OCI-LY1 (cell line): ENCODE data around the gene CCNB1.

Source experiments
- H2AFZ ChIP-seq: fragments of 200-600 bp; sonication (generic), shearing (Covaris generic); 2 replicates; pipeline ENCODE4 v1.6.0; 2014; ENCODE audit warnings: antibody characterized with exemption, mild to moderate bottlenecking, low read length
- H3F3A ChIP-seq: fragments of 200-600 bp; sonication (generic), shearing (Covaris generic); 2 replicates; pipeline ENCODE4 v1.6.0; 2014; ENCODE audit warnings: mild to moderate bottlenecking, antibody characterized with exemption, low read length, moderate library complexity; ENCODE audit not compliant: insufficient read depth
- H3K27ac ChIP-seq: fragments of 200-600 bp; sonication (generic); 2 replicates; pipeline ENCODE4 v1.5.1; 2014; ENCODE audit warnings: low read length, mixed run types, mild to moderate bottlenecking, low read depth; ENCODE audit not compliant: poor library complexity, severe bottlenecking
- H3K27me3 ChIP-seq: fragments of 200-600 bp; sonication (generic); 2 replicates; pipeline ENCODE4 v1.6.0; 2014; ENCODE audit warnings: antibody characterized with exemption, mild to moderate bottlenecking, low read length, moderate library complexity; ENCODE audit not compliant: insufficient read depth
- H3K36me3 ChIP-seq: fragments of 200-600 bp; sonication (generic); 2 replicates; pipeline ENCODE4 v1.6.1; 2014; ENCODE audit warnings: mild to moderate bottlenecking, antibody characterized with exemption, low read length, moderate library complexity, mixed read lengths; ENCODE audit not compliant: insufficient read depth
- H3K4me1 ChIP-seq: fragments of 200-600 bp; sonication (generic); 2 replicates; pipeline ENCODE4 v1.5.1; 2014; ENCODE audit warnings: mild to moderate bottlenecking, low read length, moderate library complexity; ENCODE audit not compliant: insufficient read depth, severe bottlenecking
- H3K4me2 ChIP-seq: fragments of 200-600 bp; sonication (generic), shearing (Covaris generic); 2 replicates; pipeline ENCODE4 v1.6.1; 2014; ENCODE audit warnings: low read length
- H3K4me3 ChIP-seq: fragments of 200-600 bp; sonication (generic); 2 replicates; pipeline ENCODE4 v1.5.1; 2014; ENCODE audit warnings: low read length, low read depth, mild to moderate bottlenecking, mixed read lengths; ENCODE audit not compliant: poor library complexity, severe bottlenecking
- H3K79me2 ChIP-seq: fragments of 200-600 bp; shearing (Covaris generic); 2 replicates; pipeline ENCODE4 v1.6.1; 2016; ENCODE audit warnings: mixed run types, low read length, mixed read lengths; ENCODE audit not compliant: insufficient read depth
- H3K9ac ChIP-seq: fragments of 200-600 bp; sonication (generic), shearing (Covaris generic); 2 replicates; pipeline ENCODE4 v1.6.1; 2014; ENCODE audit warnings: mild to moderate bottlenecking, low read length, mixed read lengths
- H3K9me2 ChIP-seq: fragments of 200-600 bp; sonication (generic), shearing (Covaris generic); 2 replicates; pipeline ENCODE4 v1.6.1; 2014; ENCODE audit warnings: low read depth, mild to moderate bottlenecking, low read length, mixed read lengths
- H3K9me3 ChIP-seq: fragments of 200-600 bp; shearing (Covaris generic); 2 replicates; pipeline ENCODE4 v1.6.1; 2014; ENCODE audit warnings: low read length, mixed read lengths
- H4K20me1 ChIP-seq: fragments of 200-600 bp; sonication (generic), shearing (Covaris generic); 2 replicates; pipeline ENCODE4 v1.6.0; 2016; ENCODE audit warnings: mild to moderate bottlenecking, low read length; ENCODE audit not compliant: insufficient read depth
- CTCF ChIP-seq: fragments of 200-600 bp; sonication (generic), shearing (Covaris generic); IDR thresholded peaks from 2 replicates; pipeline ENCODE4 v1.5.1; 2017; ENCODE audit warnings: mild to moderate bottlenecking, antibody characterized with exemption, low read length, moderate library complexity, mixed read lengths
- EZH2 ChIP-seq: fragments of 200-600 bp; sonication (generic), shearing (Covaris generic); IDR thresholded peaks from 2 replicates; pipeline ENCODE4 v1.8.0; 2017; ENCODE audit warnings: borderline replicate concordance, mixed run types, mild to moderate bottlenecking, antibody characterized with exemption, low read length, moderate library complexity, mixed read lengths

Gene CCNB1

GRCh38 chr5:69202497-69202896 is 35.5 kb downstream of the CCNB1 start:
- Histone ChIP-seq H3K27ac (no peak overlapping the region), H3K27me3 (no peaks in the 10 kb centered on the region), H3F3A (no peaks in the 10 kb centered on the region), H3K79me2 (no peaks in the 10 kb centered on the region), H3K36me3 (peaks cover 45% of the 10 kb centered on the region), H3K9me2 (no peaks in the 10 kb centered on the region), H3K4me1 (no peaks in the 10 kb centered on the region), H4K20me1 (no peaks in the 10 kb centered on the region), H3K9me3 (no peaks in the 10 kb centered on the region), H3K4me2 (no peak overlapping the region), H2AFZ (no peak overlapping the region), H3K9ac (no peak overlapping the region), H3K4me3 (no peak overlapping the region)
- no peak for TF ChIP-seq CTCF
- TF ChIP-seq EZH2: no peak

DNA sequence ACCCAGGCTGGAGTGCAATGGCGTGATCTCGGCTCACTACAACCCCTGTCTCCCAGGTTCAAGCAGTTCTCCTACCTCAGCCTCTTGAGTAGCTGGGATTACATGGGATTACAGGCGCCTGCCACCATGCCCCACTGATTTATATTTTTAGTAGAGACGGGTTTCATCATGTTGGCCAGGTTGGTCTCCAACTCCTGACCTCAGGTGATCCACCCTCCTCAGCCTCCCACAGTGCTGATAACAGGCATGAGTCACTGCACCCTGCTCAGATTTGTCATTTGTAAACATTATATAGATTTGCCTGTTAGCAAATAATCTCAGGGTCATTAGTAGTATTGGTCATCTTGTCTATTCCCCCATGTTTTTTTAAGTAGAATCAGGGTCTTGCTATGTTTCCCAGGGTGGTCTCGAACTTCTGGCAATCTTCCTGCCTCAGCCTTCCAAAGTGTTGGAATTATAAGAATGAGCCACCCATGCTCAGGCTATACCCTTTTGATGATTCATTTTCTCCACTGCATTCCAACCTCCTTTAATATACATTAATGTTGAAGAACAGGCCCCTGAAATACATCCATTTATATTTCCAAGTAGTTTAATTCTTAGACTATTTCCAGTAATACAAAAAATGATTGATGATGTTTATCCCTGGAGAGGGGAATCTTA is 39.7 kb downstream of the CCNB1 start:
- Histone ChIP-seq H3K27me3 (no peaks in the 10 kb centered on the region), H3K4me3 (no peak overlapping the region), H3F3A (no peaks in the 10 kb centered on the region), H3K27ac (no peak overlapping the region), H2AFZ (no peak overlapping the region), H3K9me3 (no peaks in the 10 kb centered on the region), H3K79me2 (no peaks in the 10 kb centered on the region), H3K9ac (no peak overlapping the region), H3K9me2 (no peaks in the 10 kb centered on the region), H3K4me2 (no peak overlapping the region), H3K36me3 (peaks cover 38% of the 10 kb centered on the region), H4K20me1 (no peaks in the 10 kb centered on the region), H3K4me1 (no peaks in the 10 kb centered on the region)
- no peak for TF ChIP-seq CTCF
- TF ChIP-seq EZH2: no peak

- H3K4me2 ChIP-seq: no peak overlapping the region
- H3K4me3 ChIP-seq: no peak overlapping the region
- H3K27me3 ChIP-seq: no peaks in the 10 kb centered on the region
- no peak for TF ChIP-seq CTCF
- no peaks in the 10 kb centered on the region for H3K4me1 ChIP-seq
- H4K20me1 ChIP-seq: no peaks in the 10 kb centered on the region
- no peaks in the 10 kb centered on the region for H3F3A ChIP-seq
- no peak overlapping the region for H3K27ac ChIP-seq
- H3K9ac ChIP-seq: no peak overlapping the region
- no peaks in the 10 kb centered on the region for H3K9me3 ChIP-seq
- no peaks in the 10 kb centered on the region for H3K9me2 ChIP-seq
- no peaks in the 10 kb centered on the region for H3K79me2 ChIP-seq
- no peak overlapping the region for H2AFZ ChIP-seq
- H3K36me3 ChIP-seq: peaks cover 17% of the 10 kb centered on the region
Measured at GRCh38 chr5:69209602-69210001, 42.7 kb downstream of the CCNB1 start.
